Ascending aorta (tissue), 2 donors: ENCODE results near the gene EPHB2. TPM values are rescaled to one million over a fixed set of nuclear protein-coding genes. Genes with fewer than 3 reads are reported as not detected.

Experiments used
- DNase-seq, 2 donors: peaks; one replicate each; pipeline ENCODE4 v3.0.0-alpha.2; 2019; ENCODE audit warnings: low spot score in 2 of 2
- H3K27ac ChIP-seq, 2 donors: fragments of 200-600 bp; sonication (generic); one replicate each; pipeline ENCODE4 v1.5.1; 2016 to 2017; ENCODE audit warnings: mild to moderate bottlenecking in 1 of 2
- H3K27me3 ChIP-seq: fragments of 200-600 bp; sonication (generic); one replicate; pipeline ENCODE4 v1.5.1; 2017
- H3K36me3 ChIP-seq, 2 donors: fragments of 200-600 bp; sonication (generic); one replicate each; pipeline ENCODE4 v1.5.1; 2016
- H3K4me1 ChIP-seq, 2 donors: fragments of 200-600 bp; sonication (generic); one replicate each; pipeline ENCODE4 v1.5.1; 2016 to 2017; ENCODE audit warnings: mild to moderate bottlenecking in 1 of 2
- H3K4me3 ChIP-seq, 2 donors: fragments of 200-600 bp; sonication (generic); one replicate each; pipeline ENCODE4 v1.5.1; 2016 to 2017; ENCODE audit warnings: mild to moderate bottlenecking in 1 of 2
- H3K9me3 ChIP-seq, 2 donors: fragments of 200-600 bp; sonication (generic); one replicate each; pipeline ENCODE4 v1.5.1; 2016
- intact Hi-C: fragments of 100-400 bp; cut with DNase I; formaldehyde crosslinking; loops from one replicate; pipeline ENCODE4 v1.15.1; 2023
- total RNA-seq: library from RNA; depleted of rRNA; stranded (reverse); fragments of >200 nt; gene quantifications from one replicate; pipeline ENCODE4 v1.1.0, GENCODE V29; 2016
- TF ChIP-seq, protein P1 (sequence below), 3 experiments: fragments of 200-600 bp in 2 of 3; fragments of 450-650 bp in 1 of 3; sonication (generic) in 2 of 3; IDR thresholded peaks; one replicate each; pipeline ENCODE4 v1.5.1; 2016 to 2019; ENCODE audit warnings: antibody characterized with exemption in 3 of 3, mild to moderate bottlenecking in 1 of 3, moderate library complexity in 1 of 3

The EPHB2 gene
- total RNA-seq, 1 donor from 2014 or later, result 3.2 TPM

DNA sequence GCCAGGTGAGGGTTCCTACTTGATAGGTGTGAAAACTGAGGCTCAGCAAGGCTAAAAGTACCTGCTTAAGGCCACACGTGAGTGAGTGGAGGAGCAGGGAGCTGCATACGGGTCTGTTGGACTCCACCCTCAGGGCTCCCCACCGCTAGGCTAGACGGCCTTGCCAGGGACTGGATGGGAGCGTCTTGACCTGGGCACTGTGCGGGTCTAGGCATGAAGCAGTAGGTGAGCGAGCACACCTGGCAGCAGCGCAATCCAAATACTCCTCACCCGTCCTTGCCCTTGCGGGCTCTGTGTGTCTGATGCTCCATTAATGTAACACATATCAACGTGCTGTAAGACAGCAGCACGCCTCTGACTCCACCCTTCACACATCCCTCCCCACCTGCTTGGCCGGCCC, 168.0 kb downstream of the EPHB2 start:
- no peak overlapping the region for H3K27ac ChIP-seq
- TF ChIP-seq, protein P1, sequence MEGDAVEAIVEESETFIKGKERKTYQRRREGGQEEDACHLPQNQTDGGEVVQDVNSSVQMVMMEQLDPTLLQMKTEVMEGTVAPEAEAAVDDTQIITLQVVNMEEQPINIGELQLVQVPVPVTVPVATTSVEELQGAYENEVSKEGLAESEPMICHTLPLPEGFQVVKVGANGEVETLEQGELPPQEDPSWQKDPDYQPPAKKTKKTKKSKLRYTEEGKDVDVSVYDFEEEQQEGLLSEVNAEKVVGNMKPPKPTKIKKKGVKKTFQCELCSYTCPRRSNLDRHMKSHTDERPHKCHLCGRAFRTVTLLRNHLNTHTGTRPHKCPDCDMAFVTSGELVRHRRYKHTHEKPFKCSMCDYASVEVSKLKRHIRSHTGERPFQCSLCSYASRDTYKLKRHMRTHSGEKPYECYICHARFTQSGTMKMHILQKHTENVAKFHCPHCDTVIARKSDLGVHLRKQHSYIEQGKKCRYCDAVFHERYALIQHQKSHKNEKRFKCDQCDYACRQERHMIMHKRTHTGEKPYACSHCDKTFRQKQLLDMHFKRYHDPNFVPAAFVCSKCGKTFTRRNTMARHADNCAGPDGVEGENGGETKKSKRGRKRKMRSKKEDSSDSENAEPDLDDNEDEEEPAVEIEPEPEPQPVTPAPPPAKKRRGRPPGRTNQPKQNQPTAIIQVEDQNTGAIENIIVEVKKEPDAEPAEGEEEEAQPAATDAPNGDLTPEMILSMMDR (IDR thresholded peaks at IDR 0.05), result no peak
- no peak for DNase-seq
- no peak overlapping the region for H3K4me3 ChIP-seq
- H3K4me1 ChIP-seq, result no peaks in the 10 kb centered on the region
- intact Hi-C loops, result no loop called here
- no peaks in the 10 kb centered on the region for H3K9me3 ChIP-seq
- H3K36me3 ChIP-seq, result no peaks in the 10 kb centered on the region
- H3K27me3 ChIP-seq, result no peaks in the 10 kb centered on the region

DNA sequence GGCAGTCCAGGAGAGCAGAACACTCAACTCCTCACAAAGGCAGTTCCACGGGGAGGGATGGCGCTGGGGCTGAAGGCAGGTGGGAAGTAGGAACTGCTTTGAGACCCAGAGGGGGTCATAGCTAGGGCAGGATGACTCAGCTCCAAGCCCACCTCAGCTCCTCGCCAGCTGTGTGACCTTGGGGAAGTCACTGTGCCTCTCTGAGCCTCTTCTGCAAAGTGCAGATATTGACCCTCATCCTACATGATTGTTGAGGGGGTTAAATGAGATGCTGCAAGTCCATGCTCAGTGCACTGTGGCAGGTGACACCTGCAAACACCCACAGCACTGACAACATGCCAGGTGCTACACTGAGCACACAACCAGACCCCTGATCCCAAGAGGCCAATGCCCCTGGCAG, 168.8 kb downstream of the EPHB2 start:
- TF ChIP-seq, protein P1 (IDR thresholded peaks at IDR 0.05), result no peak
- no peak overlapping the region for H3K27ac ChIP-seq
- intact Hi-C loops, result no loop called here

DNA sequence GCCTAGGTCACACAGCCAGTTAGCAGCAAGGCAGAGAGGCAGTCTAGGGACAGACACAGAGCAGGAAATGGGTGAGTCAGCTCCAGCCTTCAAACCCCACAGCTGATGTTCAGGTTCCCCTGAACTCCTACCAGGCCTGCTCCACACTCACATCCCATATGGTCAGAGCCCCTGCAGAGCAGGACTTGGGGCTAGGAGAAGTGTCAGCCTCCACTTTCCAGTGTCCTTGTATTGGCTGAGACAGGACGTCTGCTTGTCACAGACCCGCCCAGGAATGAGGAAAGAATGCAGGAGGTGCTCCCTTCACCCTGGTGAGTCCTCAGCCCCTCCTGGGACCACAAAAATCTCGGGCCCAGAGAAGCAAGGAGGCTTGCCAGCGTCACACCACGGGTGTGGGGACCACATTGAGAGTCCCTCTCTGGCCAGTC, 169.5 kb downstream of the EPHB2 start:
- no peaks in the 10 kb centered on the region for H3K36me3 ChIP-seq

More for the DNA sequence above, 168.8 kb downstream of the EPHB2 start:
- no peaks in the 10 kb centered on the region for H3K27me3 ChIP-seq
- H3K36me3 ChIP-seq, result no peaks in the 10 kb centered on the region
- no peaks in the 10 kb centered on the region for H3K9me3 ChIP-seq
- DNase-seq, result no peak
- H3K4me1 ChIP-seq, result no peaks in the 10 kb centered on the region
- H3K4me3 ChIP-seq, result no peak overlapping the region

DNA sequence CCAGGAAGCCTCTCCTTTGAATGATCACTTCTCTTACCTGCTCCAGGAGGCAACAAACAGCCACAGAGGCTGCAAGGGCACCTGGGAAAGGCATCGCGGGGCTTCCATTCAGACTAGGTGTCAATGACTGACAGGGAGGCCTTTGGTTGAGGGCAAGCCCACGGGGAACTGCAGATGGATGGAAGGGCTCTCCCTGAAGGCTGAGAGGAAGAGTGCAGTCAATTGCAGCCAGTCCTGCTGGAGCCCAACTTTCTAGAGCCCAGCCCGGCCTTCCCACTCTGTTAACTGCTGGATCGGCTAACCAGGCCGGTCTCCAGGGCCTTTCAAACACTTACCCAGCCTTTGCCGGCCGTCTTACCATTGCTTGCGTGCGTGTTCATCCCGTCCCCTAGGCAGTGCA, 172.8 kb downstream of the EPHB2 start:
- Histone ChIP-seq H3K4me1 (no peaks in the 10 kb centered on the region), H3K9me3 (no peaks in the 10 kb centered on the region), H3K27me3 (no peaks in the 10 kb centered on the region), H3K36me3 (no peaks in the 10 kb centered on the region), H3K4me3 (no peak overlapping the region), H3K27ac (no peak overlapping the region)
- DNase-seq, result no peak
- intact Hi-C loops, result no loop called here
- TF ChIP-seq, protein P1 (IDR thresholded peaks at IDR 0.05), result no peak

More for the DNA sequence above, 169.5 kb downstream of the EPHB2 start:
- no peak for DNase-seq
- Histone ChIP-seq H3K27ac (no peak overlapping the region), H3K4me1 (no peaks in the 10 kb centered on the region), H3K9me3 (no peaks in the 10 kb centered on the region), H3K27me3 (no peaks in the 10 kb centered on the region), H3K4me3 (no peak overlapping the region)
- intact Hi-C loops, result no loop called here
- TF ChIP-seq, protein P1 (IDR thresholded peaks at IDR 0.05), result no peak

DNA sequence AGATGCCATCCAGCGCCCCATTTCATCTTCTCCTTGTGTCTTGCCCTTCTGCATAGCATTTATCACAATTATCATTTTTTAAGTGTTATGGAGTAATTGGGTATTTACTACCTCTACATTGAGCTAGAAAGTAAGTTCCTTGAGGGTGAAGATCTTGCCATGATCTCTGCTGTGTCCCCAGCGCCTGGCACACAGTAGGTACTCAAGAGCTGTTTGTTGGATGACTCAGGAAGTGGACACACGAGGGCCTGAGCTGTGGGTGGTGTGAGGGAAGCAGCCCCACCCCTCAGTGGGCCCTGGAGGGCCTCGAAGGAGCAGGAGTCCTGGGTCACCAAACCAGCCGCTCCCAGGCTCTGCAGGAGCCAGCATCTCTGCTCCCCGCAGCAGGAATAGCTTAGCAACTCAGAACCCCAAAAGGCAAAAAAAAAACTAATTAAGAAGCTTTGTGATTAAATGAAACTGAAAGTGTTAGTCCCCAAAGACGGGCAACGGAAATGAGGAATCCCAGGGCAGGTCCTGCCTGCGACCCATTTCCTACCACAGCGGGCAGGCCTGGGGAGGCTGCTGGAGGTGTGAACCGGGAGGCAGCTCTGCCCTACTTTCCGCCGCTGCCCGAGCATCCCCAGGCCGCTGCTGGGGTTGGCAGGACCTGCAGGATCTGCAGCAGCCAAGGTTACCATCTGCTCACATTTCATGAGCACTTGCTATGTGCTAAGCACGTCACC, 174.3 kb downstream of the EPHB2 start:
- TF ChIP-seq, protein P1 (IDR thresholded peaks at IDR 0.05), result no peak
- Histone ChIP-seq H3K4me1 (no peaks in the 10 kb centered on the region), H3K36me3 (no peaks in the 10 kb centered on the region), H3K27me3 (no peaks in the 10 kb centered on the region), H3K27ac (no peak overlapping the region), H3K9me3 (no peaks in the 10 kb centered on the region), H3K4me3 (no peak overlapping the region)
- intact Hi-C loops, result no loop called here
- no peak for DNase-seq
